ENCODE measurements around the gene TAF8. TPM values are rescaled to one million over a fixed set of nuclear protein-coding genes. Genes with fewer than 3 reads are reported as not detected.
A peak's percentile ranks its signal among the peaks of the same experiment; 100 is the strongest.

The TAF8 gene
- total and polyA plus RNA-seq, 10 of the 15 experiments (the other 5 are each of a cell fraction or from before 2014, with no cell fraction given), result 11.7 to 30.9 (median 19.9) TPM

- TF ChIP-seq ESRRA (IDR thresholded peaks at IDR 0.05; ENCODE audit: low read length) (no peak), KDM1A (IDR thresholded peaks at IDR 0.05; ENCODE audit: borderline replicate concordance) (no peak), SREBF1 (IDR thresholded peaks at IDR 0.05; ENCODE audit: low read length) (peak; percentile 83), HCFC1 (IDR thresholded peaks at IDR 0.05; ENCODE audit: low read length) (peak; percentile 87), EED (IDR thresholded peaks at IDR 0.05; ENCODE audit: low read depth) (no peak), MEF2A (IDR thresholded peaks at IDR 0.05; ENCODE audit: insufficient read depth, low read depth, low read length) (0 out of 2 replicates have a peak, but pooled peaks have one; percentile 11), JUNB (IDR thresholded peaks at IDR 0.05) (no peak), SUPT20H (IDR thresholded peaks at IDR 0.05; ENCODE audit: borderline replicate concordance, control insufficient read depth, low read depth, low read length) (no peak), PBX3 (IDR thresholded peaks at IDR 0.05; ENCODE audit: insufficient replicate concordance, low read depth, low read length) (peak; percentile 53), ZNF592 (IDR thresholded peaks at IDR 0.05) (no peak), HSF1 (IDR thresholded peaks at IDR 0.05; ENCODE audit: low read depth, low read length) (0 out of 2 replicates have a peak, but pooled peaks have one; percentile 56)
Measured at GRCh38 chr6:42050297-42051267, at the start of gene TAF8 (continued).

All from GM12878 (cell line).